Activated T-helper 17 cell treated with anti-CD3 and anti-CD28 coated beads, Interleukin-2, amount 50 U/mL, for 72 hours (primary cell): ENCODE data around the gene PMF1. TPM values are rescaled to one million over a fixed set of nuclear protein-coding genes. Genes with fewer than 3 reads are reported as not detected.
A peak's percentile ranks its signal among the peaks of the same experiment; 100 is the strongest.

ENCODE experiments used
- ATAC-seq: fragments of 150-1000 bp; cut with Tn5 transposase; replicated peaks from 2 replicates; pipeline ENCODE4 v1.10.0; 2021; ENCODE audit warnings: mild to moderate bottlenecking, moderate library complexity
- H3K27ac Mint-ChIP-seq: one replicate; pipeline ENCODE4 v1.8.0; 2022; ENCODE audit warnings: mixed read lengths
- H3K27me3 Mint-ChIP-seq: one replicate; pipeline ENCODE4 v1.8.0; 2022; ENCODE audit warnings: mixed read lengths
- H3K36me3 Mint-ChIP-seq: one replicate; pipeline ENCODE4 v1.8.0; 2022; ENCODE audit warnings: low read depth, mild to moderate bottlenecking, mixed read lengths
- H3K4me1 Mint-ChIP-seq: one replicate; pipeline ENCODE4 v1.8.0; 2022; ENCODE audit warnings: mixed read lengths
- H3K4me3 Mint-ChIP-seq: one replicate; pipeline ENCODE4 v1.8.0; 2022; ENCODE audit warnings: mild to moderate bottlenecking, mixed read lengths
- H3K9me3 Mint-ChIP-seq: one replicate; pipeline ENCODE4 v1.8.0; 2022; ENCODE audit warnings: mixed read lengths
- total RNA-seq, 2 donors: library from RNA; stranded (reverse); gene quantifications; one replicate each; pipeline ENCODE4 v1.2.3, GENCODE V29; 2022

The PMF1 gene
- total RNA-seq, 2 donors from 2014 or later, result 85.6 to 87.3 TPM

GRCh38 chr1:156282479-156283222, 69.8 kb downstream of the PMF1 start, which contains the start of gene SMG5:
SMG5 (minus strand) TSS chr1:156282825; CDS start chr1:156282680, 145 bp downstream.
- peak; percentile 89 for ATAC-seq
- Mint-ChIP-seq H3K36me3 (peaks cover 78% of the 10 kb centered on the region), H3K27me3 (no peaks in the 10 kb centered on the region), H3K27ac (peak within 1 kb of the TSS; percentile 98), H3K4me3 (peak within 1 kb of the TSS; percentile 100), H3K9me3 (no peaks in the 10 kb centered on the region), H3K4me1 (peaks cover 23% of the 10 kb centered on the region)

- H3K9me3 Mint-ChIP-seq, result no peaks in the 10 kb centered on the region
- H3K4me1 Mint-ChIP-seq, result peaks cover 23% of the 10 kb centered on the region
- H3K27me3 Mint-ChIP-seq, result no peaks in the 10 kb centered on the region
- H3K27ac Mint-ChIP-seq, result peak overlapping the region; percentile 98
- peak overlapping the region; percentile 100 for H3K4me3 Mint-ChIP-seq
- ATAC-seq, result no peak
- H3K36me3 Mint-ChIP-seq, result peaks cover 78% of the 10 kb centered on the region
These were observed 70.7 kb downstream of the PMF1 start for GRCh38 chr1:156283521-156283920.

DNA sequence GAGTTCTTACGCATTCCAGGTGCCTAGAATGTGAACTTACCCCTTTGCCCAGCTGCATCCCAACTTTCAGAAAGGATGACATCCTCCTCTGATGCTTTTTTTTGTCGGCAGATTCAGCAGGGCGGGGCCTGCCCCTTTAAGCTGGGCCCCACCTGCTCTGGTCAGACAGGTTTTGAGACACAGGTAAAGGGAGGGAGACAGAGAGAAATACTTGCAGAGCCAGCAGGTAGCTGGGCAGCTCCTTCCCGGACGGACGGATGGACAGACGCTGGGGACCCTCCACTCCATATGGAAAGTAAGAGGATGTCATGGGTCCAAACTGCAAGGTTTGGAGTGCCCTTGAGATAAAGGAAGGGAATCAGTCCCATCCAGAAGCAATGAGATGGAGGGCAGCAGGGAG, 71.3 kb downstream of the PMF1 start, which contains the start of gene TMEM79:
TMEM79 (plus strand) TSS at position 214 of the 400 bp plus-strand sequence. CDS start 902 bp downstream, outside the sequence.
- Mint-ChIP-seq H3K27me3 (no peaks in the 10 kb centered on the region), H3K36me3 (peaks cover 78% of the 10 kb centered on the region), H3K27ac (peak within 1 kb of the TSS; percentile 98), H3K9me3 (no peaks in the 10 kb centered on the region), H3K4me3 (peak within 1 kb of the TSS; percentile 100), H3K4me1 (peaks cover 23% of the 10 kb centered on the region)
- no peak for ATAC-seq

DNA sequence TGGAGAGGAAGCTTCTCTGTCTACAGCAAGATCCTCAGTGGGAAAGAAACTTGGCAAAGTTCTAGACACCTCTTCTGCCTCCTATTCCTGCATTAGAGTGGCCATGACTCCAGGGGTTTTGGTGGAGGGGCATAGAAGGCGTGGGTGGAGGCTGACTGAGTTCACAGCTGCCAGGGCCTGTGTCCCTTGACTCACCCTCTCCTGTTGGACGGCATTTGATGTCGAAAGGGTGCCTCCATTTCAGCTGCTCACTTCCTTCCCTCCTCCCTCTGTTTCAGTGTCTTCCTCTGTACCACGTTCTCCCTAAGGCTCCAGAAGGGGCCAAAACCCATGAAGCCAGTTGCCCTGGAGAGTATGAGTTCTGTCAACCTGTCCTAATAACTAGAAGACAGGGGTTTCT, 72.0 kb downstream of the PMF1 start:
- Mint-ChIP-seq H3K9me3 (no peaks in the 10 kb centered on the region), H3K27ac (peak overlapping the region; percentile 98), H3K36me3 (peaks cover 79% of the 10 kb centered on the region), H3K4me1 (peaks cover 22% of the 10 kb centered on the region), H3K27me3 (no peaks in the 10 kb centered on the region), H3K4me3 (peak overlapping the region; percentile 100)
- ATAC-seq, result no peak

DNA sequence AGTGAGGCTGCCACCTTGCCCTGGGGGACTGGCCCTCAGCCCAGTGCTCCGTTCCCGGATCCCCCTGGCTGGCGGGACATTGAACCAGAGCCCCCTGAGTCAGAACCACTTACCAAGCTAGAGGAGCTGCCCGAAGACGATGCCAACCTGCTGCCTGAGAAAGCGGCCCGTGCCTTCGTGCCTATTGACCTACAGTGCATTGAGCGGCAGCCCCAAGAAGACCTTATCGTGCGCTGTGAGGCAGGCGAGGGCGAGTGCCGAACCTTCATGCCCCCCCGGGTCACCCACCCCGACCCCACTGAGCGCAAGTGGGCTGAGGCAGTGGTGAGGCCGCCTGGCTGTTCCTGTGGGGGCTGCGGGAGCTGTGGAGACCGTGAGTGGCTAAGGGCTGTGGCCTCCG, 72.6 kb downstream of the PMF1 start:
- no peaks in the 10 kb centered on the region for H3K9me3 Mint-ChIP-seq
- H3K27me3 Mint-ChIP-seq, result no peaks in the 10 kb centered on the region
- H3K4me1 Mint-ChIP-seq, result peaks cover 17% of the 10 kb centered on the region
- no peak for ATAC-seq
- peaks cover 79% of the 10 kb centered on the region for H3K36me3 Mint-ChIP-seq
- no peak overlapping the region for H3K4me3 Mint-ChIP-seq
- no peak overlapping the region for H3K27ac Mint-ChIP-seq

- Mint-ChIP-seq H3K4me1 (peaks cover 14% of the 10 kb centered on the region), H3K4me3 (no peak overlapping the region), H3K36me3 (peaks cover 77% of the 10 kb centered on the region), H3K9me3 (no peaks in the 10 kb centered on the region), H3K27me3 (no peaks in the 10 kb centered on the region), H3K27ac (no peak overlapping the region)
- no peak for ATAC-seq
These were observed 73.3 kb downstream of the PMF1 start for GRCh38 chr1:156286061-156286460.

Other genes starting within 250 kb of the PMF1 start
- gene ARHGEF2, start 234.5 kb upstream of the PMF1 start, total RNA-seq, result 100 to 1,000 TPM; 108 to 205 TPM
- 100 to 1,000 TPM; 194 to 208 TPM for gene SSR2, start 192.1 kb upstream of the PMF1 start, total RNA-seq
- gene UBQLN4, start 159.2 kb upstream of the PMF1 start, total RNA-seq, result 10 to 100 TPM; 31.9 to 36.7 TPM
- gene LAMTOR2, start 158.2 kb upstream of the PMF1 start, total RNA-seq, result 10 to 100 TPM; 39.9 to 55.6 TPM
- gene RAB25, start 151.8 kb upstream of the PMF1 start, total RNA-seq, result 1 to 10 TPM in 1 of 2 donors, under 1 TPM in 1; 0.43 to 1.2 TPM
- gene MEX3A, start 130.5 kb upstream of the PMF1 start, total RNA-seq, result under 1 TPM; 0.15 to 0.21 TPM
- 100 to 1,000 TPM; 150 to 338 TPM for gene LMNA, start 98.3 kb upstream of the PMF1 start, total RNA-seq
- gene SEMA4A, start 59.4 kb upstream of the PMF1 start, total RNA-seq, result 10 to 100 TPM in 1 of 2 donors, 1 to 10 TPM in 1; 1.8 to 17.6 TPM
- 10 to 100 TPM; 23.5 to 38.1 TPM for gene SLC25A44, start 18.9 kb upstream of the PMF1 start, total RNA-seq
- gene BGLAP, start 29.2 kb downstream of the PMF1 start, total RNA-seq, result 1 to 10 TPM; 3.2 to 6.8 TPM
- gene PAQR6, start 35.0 kb downstream of the PMF1 start, total RNA-seq, result 10 to 100 TPM in 1 of 2 donors, 1 to 10 TPM in 1; 8.0 to 10.9 TPM
- 10 to 100 TPM; 75.7 to 93.7 TPM for gene SMG5, start 69.8 kb downstream of the PMF1 start, total RNA-seq
- 10 to 100 TPM; 13.7 to 14.5 TPM for gene TMEM79, start 71.3 kb downstream of the PMF1 start, total RNA-seq
- gene GLMP, start 82.7 kb downstream of the PMF1 start, total RNA-seq, result 10 to 100 TPM; 18.3 to 19.1 TPM
- under 1 TPM; 0.42 to 0.52 TPM for gene VHLL, start 86.3 kb downstream of the PMF1 start, total RNA-seq
- gene CCT3, start 125.3 kb downstream of the PMF1 start, total RNA-seq, result 100 to 1,000 TPM; 185 to 405 TPM
- gene TSACC, start 125.5 kb downstream of the PMF1 start, total RNA-seq, result 1 to 10 TPM in 1 of 2 donors, not detected in 1; 1.1 TPM
- gene RHBG, start 156.2 kb downstream of the PMF1 start, total RNA-seq, result not detected